Camera-type eye (tissue), 1 donor: ENCODE data around the gene USF3. TPM values are rescaled to one million over a fixed set of nuclear protein-coding genes. Genes with fewer than 3 reads are reported as not detected.

Experiments
- total RNA-seq: library from RNA; depleted of rRNA; stranded (reverse); fragments of >200 nt; gene quantifications from one replicate; pipeline ENCODE4 v1.2.3, GENCODE V29; 2014

The USF3 gene, protein sequence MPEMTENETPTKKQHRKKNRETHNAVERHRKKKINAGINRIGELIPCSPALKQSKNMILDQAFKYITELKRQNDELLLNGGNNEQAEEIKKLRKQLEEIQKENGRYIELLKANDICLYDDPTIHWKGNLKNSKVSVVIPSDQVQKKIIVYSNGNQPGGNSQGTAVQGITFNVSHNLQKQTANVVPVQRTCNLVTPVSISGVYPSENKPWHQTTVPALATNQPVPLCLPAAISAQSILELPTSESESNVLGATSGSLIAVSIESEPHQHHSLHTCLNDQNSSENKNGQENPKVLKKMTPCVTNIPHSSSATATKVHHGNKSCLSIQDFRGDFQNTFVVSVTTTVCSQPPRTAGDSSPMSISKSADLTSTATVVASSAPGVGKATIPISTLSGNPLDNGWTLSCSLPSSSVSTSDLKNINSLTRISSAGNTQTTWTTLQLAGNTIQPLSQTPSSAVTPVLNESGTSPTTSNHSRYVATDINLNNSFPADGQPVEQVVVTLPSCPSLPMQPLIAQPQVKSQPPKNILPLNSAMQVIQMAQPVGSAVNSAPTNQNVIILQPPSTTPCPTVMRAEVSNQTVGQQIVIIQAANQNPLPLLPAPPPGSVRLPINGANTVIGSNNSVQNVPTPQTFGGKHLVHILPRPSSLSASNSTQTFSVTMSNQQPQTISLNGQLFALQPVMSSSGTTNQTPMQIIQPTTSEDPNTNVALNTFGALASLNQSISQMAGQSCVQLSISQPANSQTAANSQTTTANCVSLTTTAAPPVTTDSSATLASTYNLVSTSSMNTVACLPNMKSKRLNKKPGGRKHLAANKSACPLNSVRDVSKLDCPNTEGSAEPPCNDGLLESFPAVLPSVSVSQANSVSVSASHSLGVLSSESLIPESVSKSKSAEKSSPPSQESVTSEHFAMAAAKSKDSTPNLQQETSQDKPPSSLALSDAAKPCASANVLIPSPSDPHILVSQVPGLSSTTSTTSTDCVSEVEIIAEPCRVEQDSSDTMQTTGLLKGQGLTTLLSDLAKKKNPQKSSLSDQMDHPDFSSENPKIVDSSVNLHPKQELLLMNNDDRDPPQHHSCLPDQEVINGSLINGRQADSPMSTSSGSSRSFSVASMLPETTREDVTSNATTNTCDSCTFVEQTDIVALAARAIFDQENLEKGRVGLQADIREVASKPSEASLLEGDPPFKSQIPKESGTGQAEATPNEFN (N-terminal part only)
- 26.9 TPM for total RNA-seq

DNA sequence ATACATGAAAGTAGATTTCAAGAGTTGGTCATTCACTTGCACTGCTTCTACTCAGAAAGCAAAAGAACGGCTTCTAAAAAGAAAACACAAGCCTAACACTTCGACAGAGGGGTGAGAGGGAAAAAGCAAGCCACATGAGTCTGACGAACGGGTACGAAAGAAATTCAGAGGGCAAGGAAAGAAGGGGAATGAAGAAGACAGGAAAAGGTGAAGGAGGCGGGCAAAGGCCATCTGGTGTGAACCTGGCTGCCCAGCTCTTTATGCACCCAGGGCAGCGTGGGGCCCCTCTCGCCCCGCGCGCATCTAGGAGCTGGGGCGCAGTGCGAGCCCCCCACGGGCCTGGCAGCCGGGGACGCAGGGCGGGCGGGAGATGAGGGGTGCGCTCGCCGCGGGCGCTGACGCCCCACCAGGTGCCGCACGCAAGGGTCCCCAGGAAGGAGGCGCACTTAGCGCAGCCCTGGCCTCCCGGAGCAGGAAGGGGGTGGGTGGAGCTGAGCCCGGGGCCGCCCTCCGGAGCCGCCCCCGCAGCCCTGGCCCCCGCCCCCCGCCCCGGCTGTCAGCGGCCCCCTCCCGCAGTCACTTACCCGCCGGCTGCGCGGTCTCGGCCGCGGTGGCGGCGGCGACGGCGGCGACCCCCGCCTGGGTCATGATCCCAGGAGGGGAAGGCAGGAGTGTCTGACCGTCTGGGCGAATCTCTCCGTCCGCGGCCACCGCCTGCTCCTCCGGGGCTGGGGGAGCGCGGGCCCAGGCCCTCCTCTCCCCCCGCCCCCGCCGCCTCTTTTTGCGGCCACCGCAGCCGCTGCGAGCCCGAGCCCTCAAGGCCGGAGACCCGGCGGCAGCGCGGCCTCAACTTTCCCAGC, at the start of gene USF3:
TSS of gene USF3 (minus strand) at position 857 of the 860 bp plus-strand sequence. CDS start 21,764 bp downstream, outside the sequence.

DNA sequence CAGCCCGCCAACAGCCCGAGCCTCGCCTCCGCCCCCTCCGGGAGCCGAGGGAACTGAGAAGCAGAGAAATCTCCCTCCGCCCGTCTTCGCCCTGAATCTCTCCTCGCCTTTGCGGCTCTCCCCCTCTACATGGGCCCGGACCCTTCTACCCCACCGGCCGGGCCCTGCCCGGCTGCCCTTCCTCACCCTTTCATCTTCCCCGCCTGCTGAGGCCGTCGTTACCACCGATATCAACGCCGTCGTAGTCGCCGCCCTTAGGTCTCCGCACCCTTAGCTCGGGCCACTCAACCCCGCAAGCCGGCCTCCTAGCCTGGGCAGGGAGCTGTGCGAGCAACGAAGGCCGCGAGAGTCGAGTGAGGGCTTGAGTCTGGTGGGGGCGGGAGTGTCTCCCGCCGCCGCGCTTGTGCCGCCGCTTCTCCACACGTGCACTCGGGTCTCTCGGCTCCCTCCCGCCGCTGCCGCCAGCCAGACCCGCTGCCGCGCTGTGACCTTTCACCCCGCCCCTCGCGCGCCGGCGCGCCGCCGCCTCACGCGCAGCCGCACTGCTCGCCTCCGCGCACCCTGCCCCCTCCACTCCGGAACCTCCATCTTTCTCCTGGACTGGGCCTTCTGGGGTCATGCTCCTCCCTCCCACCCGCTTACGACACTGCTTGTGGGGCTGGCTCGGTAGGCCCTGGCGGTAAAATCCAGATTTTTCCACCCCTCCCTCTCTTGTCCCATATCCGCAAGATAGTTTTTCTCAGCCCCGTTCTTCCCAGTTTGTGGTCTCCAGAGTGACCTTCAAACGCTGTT, 49.5 kb upstream of the USF3 start, which contains the start of gene NAA50:
TSS of gene NAA50 (minus strand) at position 494 of the 792 bp plus-strand sequence. CDS start at position 194, 300 bp downstream.

Other genes with a start within 250 kb of the USF3 start
- gene SPICE1, start 181.5 kb downstream of the USF3 start, total RNA-seq, result 84.3 TPM
- gene SIDT1, start 164.1 kb downstream of the USF3 start, total RNA-seq, result 4.8 TPM
- gene NAA50, start 49.6 kb upstream of the USF3 start, total RNA-seq, result 107 TPM
- gene ATP6V1A, start 50.4 kb upstream of the USF3 start, total RNA-seq, result 111 TPM
- gene GRAMD1C, start 142.1 kb upstream of the USF3 start, total RNA-seq, result 37.1 TPM